A549 (cell line): ENCODE data around the gene CLP1.

Experiments
- CTCF ChIP-seq: fragments of >200 bp; sonication (Bioruptor Twin); formaldehyde crosslinking; IDR thresholded peaks from 3 replicates; pipeline ENCODE4 v1.5.1; 2016
- ESRRA ChIP-seq: fragments of 150-350 bp; IDR thresholded peaks from 2 replicates; pipeline ENCODE4 v1.6.1; 2014; ENCODE audit warnings: mild to moderate bottlenecking, low read length, borderline replicate concordance
- JUN ChIP-seq, 2 experiments: fragments of >200 bp; sonication (Bioruptor Twin); formaldehyde crosslinking; IDR thresholded peaks; 2 replicates in 1 of 2; 3 replicates in 1 of 2; pipeline ENCODE4 v1.6.1; 2016 to 2017
- KDM5A ChIP-seq: fragments of 200-600 bp; sonication (generic); IDR thresholded peaks from 2 replicates; pipeline ENCODE4 v1.6.1; 2016; ENCODE audit warnings: antibody characterized with exemption, mild to moderate bottlenecking
- MAZ ChIP-seq: fragments of 150-350 bp; IDR thresholded peaks from 2 replicates; pipeline ENCODE4 v1.6.1; 2014; ENCODE audit warnings: antibody characterized with exemption, low read depth, low read length, borderline replicate concordance
- MYC ChIP-seq: IDR thresholded peaks from 2 replicates; pipeline ENCODE4 v1.6.1; 2012; ENCODE audit warnings: mild to moderate bottlenecking, inconsistent platforms, low read length, improper control_type of control experiment, borderline replicate concordance
- POLR2A ChIP-seq: IDR thresholded peaks from 2 replicates; pipeline ENCODE4 v1.6.1; 2012; ENCODE audit warnings: mild to moderate bottlenecking, low read length

- TF ChIP-seq CTCF (no peak), MYC (no peak), KDM5A (no peak), POLR2A (no peak), JUN (IDR thresholded peaks at IDR 0.05) (no peak), MAZ (no peak), ESRRA (no peak)
Observed at GRCh38 chr11:57638811-57639320, 18.7 kb upstream of the CLP1 start.
